ENCODE results near the gene CSTF3. TPM values are rescaled to one million over a fixed set of nuclear protein-coding genes. Genes with fewer than 3 reads are reported as not detected.
A peak's percentile ranks its signal among the peaks of the same experiment; 100 is the strongest.
"Not testable (repeated sequence)": the region's sequence is repeated elsewhere in the genome, so short reads cannot be mapped to it uniquely, and the experiment has no call there.

The CSTF3 gene
- total and polyA plus RNA-seq, 2 donors, result 15.6 to 44.0 TPM

- Histone ChIP-seq H3K27ac (ENCODE audit: low read depth) (no peak overlapping the region), H3K36me3 (ENCODE audit: insufficient read depth) (no peaks in the 10 kb centered on the region), H3K4me1 (ENCODE audit: insufficient read depth) (no peaks in the 10 kb centered on the region), H3K4me3 (ENCODE audit: low read depth, low read length) (no peak overlapping the region)
- 85% methylated on average over 8 of the region's 8 CpGs for WGBS
- DNase-seq (ENCODE audit: extremely low spot score), result no peak
Observed at GRCh38 chr11:33177676-33178336, 16.5 kb upstream of the CSTF3 start.

GRCh38 chr11:33176760-33177159 is 15.5 kb upstream of the CSTF3 start:
- H3K27ac ChIP-seq (ENCODE audit: low read depth); H3K36me3 ChIP-seq (ENCODE audit: insufficient read depth); H3K4me3 ChIP-seq (ENCODE audit: low read depth, low read length); DNase-seq (ENCODE audit: extremely low spot score); H3K4me1 ChIP-seq (ENCODE audit: insufficient read depth): not testable (repeated sequence)
- WGBS, result 90% methylated on average over 5 of the region's 5 CpGs

GRCh38 chr11:33172996-33173395 is 11.7 kb upstream of the CSTF3 start:
- H3K27ac ChIP-seq (ENCODE audit: low read depth), result no peak overlapping the region
- DNase-seq (ENCODE audit: extremely low spot score), result no peak
- H3K4me3 ChIP-seq (ENCODE audit: low read depth, low read length), result no peak overlapping the region
- no peaks in the 10 kb centered on the region for H3K36me3 ChIP-seq (ENCODE audit: insufficient read depth)
- no peaks in the 10 kb centered on the region for H3K4me1 ChIP-seq (ENCODE audit: insufficient read depth)
- WGBS, result 82% methylated on average over 2 of the region's 2 CpGs

- 97% methylated on average over 5 of the region's 5 CpGs for WGBS
- Histone ChIP-seq H3K4me1 (ENCODE audit: insufficient read depth) (no peaks in the 10 kb centered on the region), H3K36me3 (ENCODE audit: insufficient read depth) (no peaks in the 10 kb centered on the region), H3K4me3 (ENCODE audit: low read depth, low read length) (no peak overlapping the region), H3K27ac (ENCODE audit: low read depth) (no peak overlapping the region)
- no peak for DNase-seq (ENCODE audit: extremely low spot score)
Observed at GRCh38 chr11:33172345-33172744, 11.1 kb upstream of the CSTF3 start.

GRCh38 chr11:33171251-33171650 is 10.0 kb upstream of the CSTF3 start:
- Histone ChIP-seq H3K4me1 (ENCODE audit: insufficient read depth) (no peaks in the 10 kb centered on the region), H3K27ac (ENCODE audit: low read depth) (no peak overlapping the region), H3K4me3 (ENCODE audit: low read depth, low read length) (no peak overlapping the region), H3K36me3 (ENCODE audit: insufficient read depth) (no peaks in the 10 kb centered on the region)
- no peak for DNase-seq (ENCODE audit: extremely low spot score)
- WGBS, result 94% methylated on average over 1 of the region's 1 CpG

GRCh38 chr11:33168709-33169200 is 7.5 kb upstream of the CSTF3 start:
- Histone ChIP-seq H3K36me3 (ENCODE audit: insufficient read depth) (no peaks in the 10 kb centered on the region), H3K4me3 (ENCODE audit: low read depth, low read length) (no peak overlapping the region), H3K4me1 (ENCODE audit: insufficient read depth) (no peaks in the 10 kb centered on the region), H3K27ac (ENCODE audit: low read depth) (no peak overlapping the region)
- peak; percentile 49 for DNase-seq (ENCODE audit: extremely low spot score)
- WGBS, result 17% methylated on average over 4 of the region's 4 CpGs

GRCh38 chr11:33162831-33163230 is 1.6 kb upstream of the CSTF3 start:
- Histone ChIP-seq H3K4me3 (ENCODE audit: low read depth, low read length) (no peak overlapping the region), H3K36me3 (ENCODE audit: insufficient read depth) (no peaks in the 10 kb centered on the region), H3K4me1 (ENCODE audit: insufficient read depth) (peaks cover 4% of the 10 kb centered on the region), H3K27ac (ENCODE audit: low read depth) (no peak overlapping the region)
- no peak for DNase-seq (ENCODE audit: extremely low spot score)
- 96% methylated on average over 8 of the region's 8 CpGs for WGBS

- DNase-seq (ENCODE audit: extremely low spot score), result peak; percentile 11
- under 1% methylated on average over 7 of the region's 7 CpGs for WGBS
- H3K27ac ChIP-seq (ENCODE audit: low read depth), result no peak overlapping the region
Observed at GRCh38 chr11:33160587-33160986, 693 bp downstream of the CSTF3 start.

GRCh38 chr11:33160136-33160535 is 1.1 kb downstream of the CSTF3 start:
- 9% methylated on average over 8 of the region's 8 CpGs for WGBS
- peak; percentile 57 for DNase-seq (ENCODE audit: extremely low spot score)
- H3K4me1 ChIP-seq (ENCODE audit: insufficient read depth), result peaks cover 4% of the 10 kb centered on the region
- H3K36me3 ChIP-seq (ENCODE audit: insufficient read depth), result no peaks in the 10 kb centered on the region
- no peak overlapping the region for H3K27ac ChIP-seq (ENCODE audit: low read depth)
- H3K4me3 ChIP-seq (ENCODE audit: low read depth, low read length), result peak overlapping the region; percentile 85

More at GRCh38 chr11:33160587-33160986, 693 bp downstream of the CSTF3 start:
- no peaks in the 10 kb centered on the region for H3K36me3 ChIP-seq (ENCODE audit: insufficient read depth)
- H3K4me1 ChIP-seq (ENCODE audit: insufficient read depth), result peaks cover 4% of the 10 kb centered on the region
- H3K4me3 ChIP-seq (ENCODE audit: low read depth, low read length), result peak overlapping the region; percentile 85

- not testable (repeated sequence) for H3K4me1 ChIP-seq (ENCODE audit: insufficient read depth); H3K4me3 ChIP-seq (ENCODE audit: low read depth, low read length); H3K36me3 ChIP-seq (ENCODE audit: insufficient read depth); H3K27ac ChIP-seq (ENCODE audit: low read depth); DNase-seq (ENCODE audit: extremely low spot score)
- WGBS, result 91% methylated on average over 20 of the region's 20 CpGs
Observed at GRCh38 chr11:33159378-33159867, 1.9 kb downstream of the CSTF3 start.

GRCh38 chr11:33158596-33159275 is 2.5 kb downstream of the CSTF3 start:
- no peak overlapping the region for H3K4me3 ChIP-seq (ENCODE audit: low read depth, low read length)
- no peak for DNase-seq (ENCODE audit: extremely low spot score)
- peaks cover 4% of the 10 kb centered on the region for H3K4me1 ChIP-seq (ENCODE audit: insufficient read depth)
- H3K27ac ChIP-seq (ENCODE audit: low read depth), result no peak overlapping the region
- 85% methylated on average over 5 of the region's 5 CpGs for WGBS
- H3K36me3 ChIP-seq (ENCODE audit: insufficient read depth), result no peaks in the 10 kb centered on the region

GRCh38 chr11:33157103-33158027 is 3.9 kb downstream of the CSTF3 start:
- Histone ChIP-seq H3K27ac (ENCODE audit: low read depth) (no peak overlapping the region), H3K4me1 (ENCODE audit: insufficient read depth) (peaks cover 4% of the 10 kb centered on the region), H3K36me3 (ENCODE audit: insufficient read depth) (no peaks in the 10 kb centered on the region), H3K4me3 (ENCODE audit: low read depth, low read length) (no peak overlapping the region)
- DNase-seq (ENCODE audit: extremely low spot score), result no peak
- WGBS, result 98% methylated on average over 5 of the region's 5 CpGs

- Histone ChIP-seq H3K36me3 (ENCODE audit: insufficient read depth) (no peaks in the 10 kb centered on the region), H3K4me3 (ENCODE audit: low read depth, low read length) (no peak overlapping the region), H3K4me1 (ENCODE audit: insufficient read depth) (no peaks in the 10 kb centered on the region), H3K27ac (ENCODE audit: low read depth) (no peak overlapping the region)
- 75% methylated on average over 5 of the region's 5 CpGs for WGBS
- DNase-seq (ENCODE audit: extremely low spot score), result no peak
Observed at GRCh38 chr11:33151399-33151798, 9.9 kb downstream of the CSTF3 start.

All from urinary bladder (tissue), 4 donors.